Erythroblast (primary cell): ENCODE results near the gene ANTKMT.

ENCODE experiments used
- GATA1 ChIP-seq: IDR thresholded peaks from 2 replicates; pipeline ENCODE4 v1.6.1; 2011; ENCODE audit warnings: low read depth, mild to moderate bottlenecking, control low read depth, low read length, moderate library complexity
- POLR2A ChIP-seq: IDR thresholded peaks from 2 replicates; pipeline ENCODE4 v1.6.1; 2011; ENCODE audit warnings: mild to moderate bottlenecking, low read length

GRCh38 chr16:676565-676902 is 44.4 kb upstream of the ANTKMT start:
- TF ChIP-seq POLR2A (no peak), GATA1 (no peak)
